H1 (cell line): ENCODE measurements around the gene TMEM97.

Experiments
- BACH1 ChIP-seq: IDR thresholded peaks from 2 replicates; pipeline ENCODE4 v1.6.1; 2012; ENCODE audit warnings: low read length, improper control_type of control experiment
- EZH2 ChIP-seq: fragments of 200-600 bp; sonication (generic); IDR thresholded peaks from 2 replicates; pipeline ENCODE4 v1.7.1; 2012; ENCODE audit warnings: low read depth, mild to moderate bottlenecking, moderate library complexity, low read length, inconsistent platforms; ENCODE audit not compliant: severe bottlenecking
- HDAC2 ChIP-seq, 2 experiments: fragments of 300-600 bp in 1 of 2; sonication (generic) in 1 of 2; IDR thresholded peaks; 2 replicates each; pipeline ENCODE4 v1.6.1; 2011 to 2012; ENCODE audit warnings: low read depth in 2 of 2, low read length in 2 of 2, mild to moderate bottlenecking in 2 of 2, moderate library complexity in 2 of 2, borderline replicate concordance in 1 of 2, inconsistent platforms in 1 of 2
- KDM1A ChIP-seq: fragments of 200-600, 300-600 bp; sonication (generic); IDR thresholded peaks from 2 replicates; pipeline ENCODE4 v1.7.1; 2016; ENCODE audit warnings: mild to moderate bottlenecking, low read length, borderline replicate concordance
- POLR2A ChIP-seq, 2 experiments: IDR thresholded peaks; 1 replicate in 1 of 2; 2 replicates in 1 of 2; pipeline ENCODE4 v1.6.1; 2011; ENCODE audit warnings: low read depth in 2 of 2, low read length in 2 of 2, mild to moderate bottlenecking in 2 of 2; ENCODE audit errors: control extremely low read depth in 1 of 2
- RFX5 ChIP-seq: IDR thresholded peaks from 2 replicates; pipeline ENCODE4 v1.6.1; 2011; ENCODE audit warnings: low read depth, low read length, improper control_type of control experiment, borderline replicate concordance
- RXRA ChIP-seq: IDR thresholded peaks from 2 replicates; pipeline ENCODE4 v1.6.1; 2011; ENCODE audit warnings: low read depth, mild to moderate bottlenecking, low read length, moderate library complexity; ENCODE audit not compliant: insufficient read depth
- SP1 ChIP-seq: IDR thresholded peaks from 2 replicates; pipeline ENCODE4 v1.6.1; 2011; ENCODE audit warnings: low read depth, low read length
- TAF1 ChIP-seq: IDR thresholded peaks from 2 replicates; pipeline ENCODE4 v1.6.1; 2011; ENCODE audit warnings: mild to moderate bottlenecking, low read depth, low read length
- TCF12 ChIP-seq: IDR thresholded peaks from 2 replicates; pipeline ENCODE4 v1.6.1; 2011; ENCODE audit warnings: low read depth, mild to moderate bottlenecking, low read length
- TF ChIP-seq, protein P1 (sequence below), 3 experiments: IDR thresholded peaks; 1 replicate in 2 of 3; 2 replicates in 1 of 3; pipeline versions ENCODE4 v1.5.1 to v1.6.1; 2011; ENCODE audit warnings: low read length in 3 of 3, mild to moderate bottlenecking in 3 of 3, inconsistent platforms in 2 of 3, low read depth in 1 of 3, moderate library complexity in 1 of 3; ENCODE audit not compliant: insufficient read depth in 1 of 3; ENCODE audit errors: control extremely low read depth in 1 of 3

DNA sequence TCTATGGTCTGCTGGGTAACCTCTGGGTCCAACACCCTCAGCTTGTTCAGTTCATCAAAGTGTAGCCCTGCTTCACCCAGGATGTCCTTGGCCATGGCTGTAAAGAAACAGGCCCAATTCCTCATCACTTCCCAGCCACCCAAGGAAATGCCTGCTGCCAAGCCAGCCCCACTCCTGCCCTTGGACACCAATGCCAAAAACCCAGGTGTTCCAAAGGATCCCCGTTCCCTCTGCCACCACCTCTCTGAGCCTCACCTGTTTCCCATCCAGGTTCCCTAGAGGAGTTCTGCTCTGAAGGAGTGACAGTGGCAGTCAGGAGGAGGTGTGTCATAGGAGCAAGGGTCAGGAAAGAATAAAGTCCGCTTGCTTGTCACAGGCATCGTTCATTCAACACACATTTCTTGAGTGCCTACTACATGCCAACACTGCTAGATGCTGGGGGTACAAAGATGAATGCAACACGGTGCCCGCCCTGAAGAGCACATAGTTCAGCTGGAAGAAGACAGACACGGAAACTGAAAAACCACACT, 13.0 kb downstream of the TMEM97 start:
- TF ChIP-seq BACH1 (no peak), RXRA (no peak), TCF12 (no peak), EZH2 (no peak), RFX5 (no peak), TAF1 (no peak), POLR2A (IDR thresholded peaks at IDR 0.05; ENCODE audit: control extremely low read depth in 1 of 2, low read depth in 2 of 2, low read length in 2 of 2) (peak; percentile 5 to 44; a peak in 2 of 3 replicates), SP1 (no peak), HDAC2 (IDR thresholded peaks at IDR 0.05; ENCODE audit: borderline replicate concordance in 1 of 2, low read depth in 2 of 2, low read length in 2 of 2) (no peak), KDM1A (no peak)
- TF ChIP-seq, protein P1, sequence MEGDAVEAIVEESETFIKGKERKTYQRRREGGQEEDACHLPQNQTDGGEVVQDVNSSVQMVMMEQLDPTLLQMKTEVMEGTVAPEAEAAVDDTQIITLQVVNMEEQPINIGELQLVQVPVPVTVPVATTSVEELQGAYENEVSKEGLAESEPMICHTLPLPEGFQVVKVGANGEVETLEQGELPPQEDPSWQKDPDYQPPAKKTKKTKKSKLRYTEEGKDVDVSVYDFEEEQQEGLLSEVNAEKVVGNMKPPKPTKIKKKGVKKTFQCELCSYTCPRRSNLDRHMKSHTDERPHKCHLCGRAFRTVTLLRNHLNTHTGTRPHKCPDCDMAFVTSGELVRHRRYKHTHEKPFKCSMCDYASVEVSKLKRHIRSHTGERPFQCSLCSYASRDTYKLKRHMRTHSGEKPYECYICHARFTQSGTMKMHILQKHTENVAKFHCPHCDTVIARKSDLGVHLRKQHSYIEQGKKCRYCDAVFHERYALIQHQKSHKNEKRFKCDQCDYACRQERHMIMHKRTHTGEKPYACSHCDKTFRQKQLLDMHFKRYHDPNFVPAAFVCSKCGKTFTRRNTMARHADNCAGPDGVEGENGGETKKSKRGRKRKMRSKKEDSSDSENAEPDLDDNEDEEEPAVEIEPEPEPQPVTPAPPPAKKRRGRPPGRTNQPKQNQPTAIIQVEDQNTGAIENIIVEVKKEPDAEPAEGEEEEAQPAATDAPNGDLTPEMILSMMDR (IDR thresholded peaks at IDR 0.05; ENCODE audit: control extremely low read depth in 1 of 3, insufficient read depth in 1 of 3, low read depth in 1 of 3, low read length in 3 of 3) = no peak
